ENCODE results near the gene RPP25L.

GRCh38 chr9:34603610-34604231 is 8.2 kb downstream of the RPP25L start:
- no peak for TF ChIP-seq MAZ (CRISPR knock-in tag; conservative IDR thresholded peaks at IDR 0.05 in 1 of 2, IDR thresholded peaks at IDR 0.05 in 1 of 2)
- no peak for TF ChIP-seq ZNF263 (CRISPR knock-in tag; IDR thresholded peaks at IDR 0.05; ENCODE audit: borderline replicate concordance)
- TF ChIP-seq MBD2 (IDR thresholded peaks at IDR 0.05; ENCODE audit: borderline replicate concordance, low read depth): no peak
- no peak for TF ChIP-seq TCF7 (IDR thresholded peaks at IDR 0.05; ENCODE audit: borderline replicate concordance)
- no peak for TF ChIP-seq ETV6 (IDR thresholded peaks at IDR 0.05; ENCODE audit: borderline replicate concordance in 1 of 2, low read depth in 2 of 2, low read length in 1 of 2)
- no peak for TF ChIP-seq ETV6 (CRISPR knock-in tag; IDR thresholded peaks at IDR 0.05; ENCODE audit: borderline replicate concordance)
- TF ChIP-seq CREB1 (IDR thresholded peaks at IDR 0.05): no peak
- TF ChIP-seq CREB1 (CRISPR knock-in tag; IDR thresholded peaks at IDR 0.05): no peak
- no peak for TF ChIP-seq PML (IDR thresholded peaks at IDR 0.05; ENCODE audit: low read length)
- TF ChIP-seq CBX2 (IDR thresholded peaks at IDR 0.05; ENCODE audit: insufficient read depth, low read length, poor library complexity, severe bottlenecking): no peak

Measured in K562 (cell line).